K562 (cell line): ENCODE measurements around the gene NR5A2. TPM values are rescaled to one million over a fixed set of nuclear protein-coding genes. Genes with fewer than 3 reads are reported as not detected.
A peak's percentile ranks its signal among the peaks of the same experiment; 100 is the strongest.

Experiments used
- ATAC-seq: fragments of 200-7000 bp; cut with Tn5 transposase; 3 replicates; pipeline ENCODE4 v1.9.1; 2020; ENCODE audit warnings: moderate library complexity
- BruUV-seq: library from RNA; stranded (reverse); fragments of 400-500 nt; replicated peaks from 2 replicates; lab custom pipeline; 2021; lab: Mats Ljungman, UMichigan
- CTCF ChIA-PET: fragments of 300-600 bp; formaldehyde crosslinking; extraction: SDS; loops from one replicate; lab custom pipeline; 2021; ENCODE audit warnings: low intra/inter-chr PET ratio; lab: Yijun Ruan, JAX
- POLR2A ChIA-PET: fragments of 300-600, 350-650 bp; sonication (Branson Sonifier 250); formaldehyde crosslinking; extraction: SDS; loops from one replicate; lab custom pipeline; 2021; ENCODE audit warnings: antibody characterized with exemption, inconsistent platforms; lab: Yijun Ruan, JAX
- DNase-seq, 4 experiments: peaks; one replicate each; pipeline versions ENCODE4 v3.0.0 to v3.0.0-alpha.2; 2011 to 2018; ENCODE audit warnings: low spot score in 3 of 4, mixed read lengths in 3 of 4; ENCODE audit errors: extremely low read depth in 1 of 4
- FAIRE-seq: peaks from 2 replicates; lab custom pipeline; 2011; peaks lifted over from hg19 to GRCh38; lab: Jason Lieb, UNC
- H2AFZ ChIP-seq: 2 replicates; pipeline ENCODE4 v1.6.0; 2011; ENCODE audit warnings: low read depth, low read length, control low read depth, inconsistent platforms
- H3K27ac ChIP-seq: fragments of 200-600 bp; 3 replicates; pipeline ENCODE4 v1.8.0; 2011; ENCODE audit warnings: low read depth, mild to moderate bottlenecking, control low read depth, inconsistent platforms, low read length, moderate library complexity, mixed read lengths; ENCODE audit errors: extremely low read depth
- H3K27me3 ChIP-seq, 2 experiments: fragments of 300-600 bp in 1 of 2; 2 replicates in 1 of 2; 3 replicates in 1 of 2; pipeline versions ENCODE4 v1.6.0 to v1.8.0; 2011; ENCODE audit warnings: inconsistent platforms in 2 of 2, low read length in 2 of 2, mild to moderate bottlenecking in 1 of 2, mixed read lengths in 1 of 2, moderate library complexity in 1 of 2; ENCODE audit not compliant: control insufficient read depth in 2 of 2, insufficient read depth in 2 of 2
- H3K36me3 ChIP-seq: fragments of 300-600 bp; 3 replicates; pipeline ENCODE4 v1.8.0; 2011; ENCODE audit warnings: mild to moderate bottlenecking, low read length, inconsistent platforms; ENCODE audit not compliant: control insufficient read depth, insufficient read depth
- H3K4me1 ChIP-seq, 2 experiments: fragments of 200-600 bp in 1 of 2; replicated peaks in 1 of 2; 2 replicates in 1 of 2; 3 replicates in 1 of 2; pipeline versions ENCODE4 v1.5.1 to v1.8.0; 2011; ENCODE audit warnings: inconsistent platforms in 2 of 2, low read length in 2 of 2, mild to moderate bottlenecking in 1 of 2, mixed read lengths in 1 of 2, moderate library complexity in 1 of 2; ENCODE audit not compliant: control insufficient read depth in 2 of 2, insufficient read depth in 2 of 2
- H3K4me2 ChIP-seq: 2 replicates; pipeline ENCODE4 v1.6.1; 2011; ENCODE audit warnings: low read length, control low read depth, inconsistent platforms, mixed read lengths; ENCODE audit not compliant: insufficient read depth
- H3K4me3 ChIP-seq: fragments of 200-600 bp; sonication (generic), shearing (Covaris generic); 2 replicates; pipeline ENCODE4 v1.5.1; 2016; ENCODE audit warnings: control low read depth, inconsistent platforms
- H3K79me2 ChIP-seq: fragments of 200-600 bp; 3 replicates; pipeline ENCODE4 v1.8.0; 2011; ENCODE audit warnings: low read length, inconsistent platforms; ENCODE audit not compliant: control insufficient read depth, insufficient read depth
- H3K9ac ChIP-seq, 2 experiments: 2 replicates each; pipeline versions ENCODE4 v1.6.0 to v1.6.1; 2011; ENCODE audit warnings: low read depth in 2 of 2, low read length in 2 of 2, control low read depth in 1 of 2, inconsistent platforms in 1 of 2, mild to moderate bottlenecking in 1 of 2, mixed read lengths in 1 of 2; ENCODE audit not compliant: insufficient read depth in 1 of 2
- H3K9me1 ChIP-seq: one replicate; pipeline ENCODE4 v1.6.0; 2011; ENCODE audit warnings: inconsistent platforms, mild to moderate bottlenecking, low read length, moderate library complexity; ENCODE audit not compliant: control insufficient read depth, insufficient read depth
- H3K9me3 ChIP-seq: replicated peaks from 2 replicates; pipeline ENCODE4 v1.5.1; 2011; ENCODE audit warnings: low read depth, low read length, inconsistent platforms; ENCODE audit not compliant: control insufficient read depth, insufficient read depth
- H4K20me1 ChIP-seq: replicated peaks from 2 replicates; pipeline ENCODE4 v1.6.1; 2011; ENCODE audit warnings: low read length, inconsistent platforms, mixed read lengths; ENCODE audit not compliant: control insufficient read depth, insufficient read depth
- CTCF ChIP-seq, 3 experiments: IDR thresholded peaks in 2 of 3; conservative IDR thresholded peaks in 1 of 3; 2 replicates each; pipeline ENCODE4 v1.5.1; 2011 to 2012; ENCODE audit warnings: low read length in 3 of 3, mild to moderate bottlenecking in 3 of 3, control low read depth in 2 of 3, improper control_type of control experiment in 1 of 3, inconsistent platforms in 1 of 3, low read depth in 1 of 3, mixed read lengths in 1 of 3, moderate library complexity in 1 of 3; ENCODE audit not compliant: insufficient read depth in 2 of 3
- GABPB2 ChIP-seq: fragments of 250-450 bp; sonication (Bioruptor Pico); conservative IDR thresholded peaks from 2 replicates; pipeline ENCODE4 v1.5.1; 2021; ENCODE audit warnings: mild to moderate bottlenecking
- GTF2A2 ChIP-seq: IDR thresholded peaks from 2 replicates; pipeline ENCODE4 v1.6.1; 2016; ENCODE audit warnings: mild to moderate bottlenecking, missing genetic modification characterization, missing compliant biosample characterization
- GTF2E2 ChIP-seq: fragments of 200-800 bp; sonication (Bioruptor generic); IDR thresholded peaks from 2 replicates; pipeline ENCODE4 v1.6.1; 2016; ENCODE audit warnings: missing genetic modification characterization, missing compliant biosample characterization
- NR3C1 ChIP-seq: sonication (generic); formaldehyde crosslinking; IDR thresholded peaks from 2 replicates; pipeline ENCODE4 v1.8.1; 2022; ENCODE audit warnings: missing genetic modification reagents
- OTX1 ChIP-seq: fragments of 450-650 bp; formaldehyde crosslinking; IDR thresholded peaks from 2 replicates; pipeline ENCODE4 v1.4.0; 2022; ENCODE audit warnings: mild to moderate bottlenecking
- PYGO2 ChIP-seq: fragments of 450-650 bp; IDR thresholded peaks from 2 replicates; pipeline ENCODE4 v1.6.1; 2016; ENCODE audit warnings: mild to moderate bottlenecking, missing genetic modification characterization, moderate library complexity, missing compliant biosample characterization
- RAD51 ChIP-seq: fragments of 450-650 bp; IDR thresholded peaks from 2 replicates; pipeline ENCODE4 v1.7.1; 2016; ENCODE audit warnings: low read depth, mild to moderate bottlenecking, borderline replicate concordance
- RFX1 ChIP-seq: fragments of 450-650 bp; IDR thresholded peaks from 2 replicates; pipeline ENCODE4 v1.6.1; 2016; ENCODE audit warnings: mild to moderate bottlenecking, moderate library complexity
- STAT6 ChIP-seq: sonication (generic); formaldehyde crosslinking; IDR thresholded peaks from 2 replicates; pipeline ENCODE4 v1.8.1; 2023; ENCODE audit warnings: mild to moderate bottlenecking, missing genetic modification reagents
- WGBS: fragments of 100-300 bp; shearing (Covaris generic); methylation state at CpG from one replicate; pipeline ENCODE4 v1.1.6; 2016; ENCODE audit warnings: low coverage, mixed read lengths; ENCODE audit not compliant: insufficient coverage; ENCODE audit errors: missing lambda C conversion rate; 5-methylcytosine and 5-hydroxymethylcytosine counted together
- in situ Hi-C: fragments of 300-500 bp; cut with MboI; formaldehyde crosslinking; loops from 4 replicates; pipeline ENCODE4 v1.15.0; 2018; ENCODE audit warnings: inconsistent platforms, mixed read lengths
- intact Hi-C: fragments of 100-400 bp; cut with micrococcal nuclease; formaldehyde crosslinking; loops from 2 replicates; pipeline ENCODE4 v1.14.2; 2022
- polyA plus RNA-seq, 8 experiments: library from polyadenylated mRNA; depleted of rRNA in 4 of 8; stranded (reverse) in 5 of 8; unstranded in 3 of 8; fragments of >200 nt; fragmentation: Nextera tagmentation in 2 of 8; fragmentation: Illumina TruSeq in 1 of 8; extraction: Ambion mirVana in 2 of 8; extraction: Trizol in 1 of 8; gene quantifications; 2 replicates each; pipeline versions ENCODE4 v1.2.1 to v1.2.3, GENCODE V29; 2011 to 2014; ENCODE audit warnings: inconsistent platforms in 1 of 8, missing spikeins in 1 of 8
- total RNA-seq, 7 experiments: library from RNA; depleted of rRNA in 6 of 7; stranded (reverse); fragments of >200 nt in 6 of 7; fragmentation: Illumina TruSeq in 2 of 7; extraction: Trizol in 2 of 7; gene quantifications; 2 replicates each; pipeline versions ENCODE4 v1.2.1 to v1.2.3, GENCODE V29; 2011 to 2021; ENCODE audit warnings: low replicate concordance in 1 of 7
- TF ChIP-seq, protein P1 (sequence below): fragments of 450-650 bp; formaldehyde crosslinking; IDR thresholded peaks from 2 replicates; pipeline ENCODE4 v1.4.0; 2020; ENCODE audit warnings: mild to moderate bottlenecking, moderate library complexity

NR5A2 gene
- total and polyA plus RNA-seq, 9 of the 15 experiments (the other 6 are each of a cell fraction or from before 2014, with no cell fraction given): 0.13 to 0.40 (median 0.29) TPM

DNA sequence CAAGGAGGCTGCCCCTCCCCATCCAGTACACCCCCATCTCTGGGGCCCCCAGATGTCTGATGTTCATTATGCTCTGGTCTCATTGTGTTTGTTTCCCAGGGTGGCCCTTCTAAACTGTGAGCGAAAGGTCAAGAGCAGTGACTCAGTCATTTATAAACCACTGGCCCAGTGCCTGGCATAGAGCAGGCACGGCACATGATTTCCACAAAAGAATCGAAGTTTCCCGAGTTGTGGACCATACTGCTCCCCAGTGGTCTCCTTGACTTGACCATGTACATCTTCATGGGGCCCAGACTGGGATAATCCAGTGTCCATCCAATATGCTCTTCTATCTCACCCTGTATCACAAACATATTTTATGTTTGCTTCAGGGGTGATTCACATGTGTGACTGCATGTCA lies 153.3 kb downstream of the NR5A2 start (continued):
- TF ChIP-seq CTCF (IDR thresholded peaks at IDR 0.05 in 2 of 3, conservative IDR thresholded peaks at IDR 0.05 in 1 of 3; ENCODE audit: insufficient read depth in 2 of 3, low read depth in 1 of 3, low read length in 3 of 3): peak; percentile 9 to 37 (median 18); a peak in 2 of 6 replicates
- TF ChIP-seq RAD51: no peak
- TF ChIP-seq, all 486 proteins: peak for 3

DNA sequence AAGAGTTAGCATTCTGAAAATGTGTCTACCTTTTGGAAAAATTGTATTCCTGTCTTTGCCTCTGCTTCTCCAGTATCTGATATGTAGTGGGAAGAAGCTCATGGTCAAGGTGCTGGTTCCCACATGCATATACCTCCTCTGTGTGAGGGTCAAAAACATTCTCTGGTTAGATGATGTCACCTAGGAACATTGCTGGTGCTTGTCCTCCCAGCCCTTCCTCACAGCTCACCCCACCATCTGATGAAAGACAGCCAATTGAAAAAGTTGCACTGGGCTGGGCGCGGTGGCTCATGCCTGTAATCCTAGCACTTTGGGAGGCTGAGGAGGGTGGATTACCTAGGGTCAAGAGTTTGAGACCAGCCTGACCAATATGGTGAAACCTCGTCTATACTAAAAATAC lies 154.4 kb downstream of the NR5A2 start:
- H3K4me2 ChIP-seq: no peak overlapping the region
- 0 out of 5 replicates have a peak, but pooled peaks cover 0 to 5% of the 10 kb centered on the region in 2 experiments for H3K27me3 ChIP-seq
- TF ChIP-seq NR3C1 (CRISPR knock-in tag) (no peak), GABPB2 (CRISPR knock-in tag) (no peak), GTF2E2 (tag) (no peak), CTCF (IDR thresholded peaks at IDR 0.05 in 2 of 3, conservative IDR thresholded peaks at IDR 0.05 in 1 of 3; ENCODE audit: insufficient read depth in 2 of 3, low read depth in 1 of 3, low read length in 3 of 3) (no peak), PYGO2 (tag) (no peak), STAT6 (CRISPR knock-in tag) (no peak), OTX1 (no peak), GTF2A2 (tag) (no peak), RFX1 (no peak)
- TF ChIP-seq, protein P1, sequence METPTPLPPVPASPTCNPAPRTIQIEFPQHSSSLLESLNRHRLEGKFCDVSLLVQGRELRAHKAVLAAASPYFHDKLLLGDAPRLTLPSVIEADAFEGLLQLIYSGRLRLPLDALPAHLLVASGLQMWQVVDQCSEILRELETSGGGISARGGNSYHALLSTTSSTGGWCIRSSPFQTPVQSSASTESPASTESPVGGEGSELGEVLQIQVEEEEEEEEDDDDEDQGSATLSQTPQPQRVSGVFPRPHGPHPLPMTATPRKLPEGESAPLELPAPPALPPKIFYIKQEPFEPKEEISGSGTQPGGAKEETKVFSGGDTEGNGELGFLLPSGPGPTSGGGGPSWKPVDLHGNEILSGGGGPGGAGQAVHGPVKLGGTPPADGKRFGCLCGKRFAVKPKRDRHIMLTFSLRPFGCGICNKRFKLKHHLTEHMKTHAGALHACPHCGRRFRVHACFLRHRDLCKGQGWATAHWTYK (CRISPR knock-in tag): no peak
- H3K27ac ChIP-seq: no peak overlapping the region
- H3K9me1 ChIP-seq: no peaks in the 10 kb centered on the region
- no peak overlapping the region for H3K9ac ChIP-seq
- WGBS: 28% methylated on average over 3 of the region's 3 CpGs
- H3K79me2 ChIP-seq: no peaks in the 10 kb centered on the region
- no peak overlapping the region for H3K4me3 ChIP-seq
- ChIA-PET CTCF (no interaction called here), POLR2A (interaction anchor here (0.6 kb wide), 2 partner anchors 95 to 203 kb away, joined by 3 read pairs; no protein-coding TSS in a partner anchor)
- H2AFZ ChIP-seq: no peak overlapping the region
- ATAC-seq (no peak; the same call in 2 of the 3 replicates), FAIRE-seq (no peak), DNase-seq (no peak)
- no peaks in the 10 kb centered on the region for H3K36me3 ChIP-seq
- intact Hi-C loops: loop anchor here (5.0 kb wide), 1 partner anchor 45 kb away; no protein-coding TSS in a partner anchor
- no TSS peak for BruUV-seq
- in situ Hi-C loops: no loop called here
- 0 out of 5 replicates have a peak, but pooled peaks cover 0 to under 1% of the 10 kb centered on the region in 2 experiments for H3K4me1 ChIP-seq
- H3K9me3 ChIP-seq: no peaks in the 10 kb centered on the region
- H4K20me1 ChIP-seq: no peaks in the 10 kb centered on the region
